ENCODE data around the gene HMX3.
"Not testable (repeated sequence)": the region's sequence is repeated elsewhere in the genome, so short reads cannot be mapped to it uniquely, and the experiment has no call there.

HMX3 gene

GRCh38 chr10:123175389-123176387 lies 39.9 kb downstream of the HMX3 start:
- Histone ChIP-seq H3F3A (ENCODE audit: insufficient read depth, low read length) (no peaks in the 10 kb centered on the region; the same call in 1 of the 2 replicates), H3K9ac (ENCODE audit: low read length) (no peak overlapping the region), H3K4me2 (ENCODE audit: low read depth, low read length) (no peak overlapping the region), H3K4me3 (ENCODE audit: low read length) (no peak overlapping the region), H3K9me3 (replicated peaks; ENCODE audit: insufficient read depth, low read length) (no peaks in the 10 kb centered on the region), H3K36me3 (replicated peaks; ENCODE audit: insufficient read depth, low read length) (no peaks in the 10 kb centered on the region), H3K4me1 (ENCODE audit: low read length) (no peaks in the 10 kb centered on the region), H3K79me2 (ENCODE audit: low read length) (peaks cover 21% of the 10 kb centered on the region; the same call in 1 of the 2 replicates), H3K27ac (ENCODE audit: low read length) (no peak overlapping the region), H4K20me1 (ENCODE audit: insufficient read depth, low read length) (peaks cover 3% of the 10 kb centered on the region; the same call in 1 of the 2 replicates), H3K9me2 (replicated peaks; ENCODE audit: insufficient read depth, low read length) (no peaks in the 10 kb centered on the region), H2AFZ (ENCODE audit: low read length) (no peak overlapping the region), H3K27me3 (replicated peaks; ENCODE audit: insufficient read depth, low read length) (no peaks in the 10 kb centered on the region)
- TF ChIP-seq EZH2phosphoT487 (IDR thresholded peaks at IDR 0.05; ENCODE audit: low read length), result no peak
- no peak for TF ChIP-seq EZH2 (optimal IDR thresholded peaks at IDR 0.05; ENCODE audit: low read depth, low read length)
- TF ChIP-seq CTCF (IDR thresholded peaks at IDR 0.05; ENCODE audit: low read length), result no peak
- no peak for DNase-seq

- H4K20me1 ChIP-seq (ENCODE audit: insufficient read depth, low read length); H3K4me3 ChIP-seq (ENCODE audit: low read length); H3K36me3 ChIP-seq (replicated peaks; ENCODE audit: insufficient read depth, low read length); H3K27me3 ChIP-seq (replicated peaks; ENCODE audit: insufficient read depth, low read length); H3K9ac ChIP-seq (ENCODE audit: low read length); H3K9me3 ChIP-seq (replicated peaks; ENCODE audit: insufficient read depth, low read length); H3F3A ChIP-seq (ENCODE audit: insufficient read depth, low read length); H2AFZ ChIP-seq (ENCODE audit: low read length); H3K27ac ChIP-seq (ENCODE audit: low read length); H3K4me2 ChIP-seq (ENCODE audit: low read depth, low read length); DNase-seq; H3K9me2 ChIP-seq (replicated peaks; ENCODE audit: insufficient read depth, low read length); H3K4me1 ChIP-seq (ENCODE audit: low read length): not testable (repeated sequence)
- H3K79me2 ChIP-seq (ENCODE audit: low read length), result peaks cover 12% of the 10 kb centered on the region; the same call in 1 of the 2 replicates
Measured at GRCh38 chr10:123178390-123178789, 42.6 kb downstream of the HMX3 start.

- Histone ChIP-seq H3K36me3 (replicated peaks; ENCODE audit: insufficient read depth, low read length) (no peaks in the 10 kb centered on the region), H3K4me2 (ENCODE audit: low read depth, low read length) (no peak overlapping the region), H3K9me3 (replicated peaks; ENCODE audit: insufficient read depth, low read length) (no peaks in the 10 kb centered on the region; the same call in 1 of the 2 replicates), H4K20me1 (ENCODE audit: insufficient read depth, low read length) (no peaks in the 10 kb centered on the region), H3K27ac (ENCODE audit: low read length) (no peak overlapping the region), H3K4me1 (ENCODE audit: low read length) (no peaks in the 10 kb centered on the region), H3K9me2 (replicated peaks; ENCODE audit: insufficient read depth, low read length) (no peaks in the 10 kb centered on the region), H2AFZ (ENCODE audit: low read length) (no peak overlapping the region), H3K27me3 (replicated peaks; ENCODE audit: insufficient read depth, low read length) (no peaks in the 10 kb centered on the region), H3F3A (ENCODE audit: insufficient read depth, low read length) (no peaks in the 10 kb centered on the region), H3K79me2 (ENCODE audit: low read length) (no peaks in the 10 kb centered on the region), H3K9ac (ENCODE audit: low read length) (no peak overlapping the region), H3K4me3 (ENCODE audit: low read length) (no peak overlapping the region)
- TF ChIP-seq CTCF (IDR thresholded peaks at IDR 0.05; ENCODE audit: low read length) (no peak), EZH2 (optimal IDR thresholded peaks at IDR 0.05; ENCODE audit: low read depth, low read length) (no peak), EZH2phosphoT487 (IDR thresholded peaks at IDR 0.05; ENCODE audit: low read length) (no peak)
- no peak for DNase-seq
Measured at GRCh38 chr10:123180101-123181090, 44.6 kb downstream of the HMX3 start.

All from MM.1S (cell line).